RWPE1 (cell line): ENCODE measurements around the gene RRM2.

Experiments used
- CTCF ChIA-PET: fragments of 350-600 bp; sonication (Branson Sonifier 250); formaldehyde crosslinking; extraction: SDS; loops from one replicate; lab custom pipeline; 2021; lab: Yijun Ruan, JAX
- POLR2A ChIA-PET: fragments of 400-600 bp; formaldehyde crosslinking; extraction: SDS; loops from one replicate; lab custom pipeline; 2020; ENCODE audit warnings: antibody characterized with exemption; ENCODE audit not compliant: low non-redundant PET; lab: Yijun Ruan, JAX
- DNase-seq: peaks from one replicate; pipeline ENCODE4 v3.0.0; 2012; ENCODE audit warnings: low spot score
- H3K27ac ChIP-seq: fragments of 450-650 bp; 2 replicates; pipeline ENCODE4 v1.5.1; 2017
- TF ChIP-seq, protein P1 (sequence below): fragments of 450-650 bp; conservative IDR thresholded peaks from 2 replicates; pipeline ENCODE4 v1.5.1; 2017; ENCODE audit warnings: low read depth, mild to moderate bottlenecking

Gene RRM2

DNA sequence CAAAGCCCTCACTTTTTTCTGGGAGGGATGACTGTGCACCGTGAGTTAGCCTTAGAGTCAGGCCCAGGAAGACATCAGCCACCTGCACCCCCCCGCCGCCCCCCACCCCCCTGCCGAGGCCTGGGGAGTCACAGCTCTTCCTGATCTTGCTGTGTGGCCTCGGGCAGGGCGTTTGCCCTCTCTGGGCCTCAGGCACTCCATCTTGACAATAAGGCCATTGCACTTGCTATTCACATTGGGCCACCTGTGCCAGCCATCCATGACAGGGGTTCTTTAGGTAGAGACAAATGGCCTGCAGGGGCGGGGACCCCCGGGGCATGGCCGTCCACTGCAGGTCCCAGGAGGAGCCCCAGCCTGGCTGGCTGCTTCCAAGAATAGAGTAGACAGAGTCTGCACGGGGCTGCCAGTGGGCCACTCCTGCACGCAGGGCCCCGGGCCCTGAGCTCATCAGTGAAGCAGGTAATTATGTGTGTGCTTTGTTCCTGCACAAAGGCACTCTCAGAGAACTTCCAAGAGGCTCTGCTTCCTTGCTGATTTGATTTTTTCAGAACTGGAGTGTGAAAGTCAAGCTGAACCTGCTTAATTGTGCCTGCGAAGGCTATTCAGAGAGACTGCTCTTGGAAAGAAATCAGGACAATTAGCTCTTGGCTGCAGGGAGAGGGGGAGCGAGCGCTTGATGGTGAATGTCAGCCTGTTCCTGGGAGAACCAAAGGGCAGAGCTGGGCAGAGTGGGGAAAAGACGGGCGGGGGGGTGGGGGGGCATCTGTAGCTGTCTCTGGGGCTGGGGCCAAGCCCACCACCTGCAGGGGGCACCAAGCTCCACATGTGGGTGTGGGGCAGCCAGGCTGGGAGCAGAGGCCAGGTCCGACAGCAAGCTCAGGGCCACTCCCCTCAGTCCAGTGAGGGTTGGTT is 40.3 kb downstream of the RRM2 start:
- H3K27ac ChIP-seq, result no peak overlapping the region
- POLR2A ChIA-PET, result no interaction called here
- CTCF ChIA-PET, result no interaction called here
- TF ChIP-seq, protein P1, sequence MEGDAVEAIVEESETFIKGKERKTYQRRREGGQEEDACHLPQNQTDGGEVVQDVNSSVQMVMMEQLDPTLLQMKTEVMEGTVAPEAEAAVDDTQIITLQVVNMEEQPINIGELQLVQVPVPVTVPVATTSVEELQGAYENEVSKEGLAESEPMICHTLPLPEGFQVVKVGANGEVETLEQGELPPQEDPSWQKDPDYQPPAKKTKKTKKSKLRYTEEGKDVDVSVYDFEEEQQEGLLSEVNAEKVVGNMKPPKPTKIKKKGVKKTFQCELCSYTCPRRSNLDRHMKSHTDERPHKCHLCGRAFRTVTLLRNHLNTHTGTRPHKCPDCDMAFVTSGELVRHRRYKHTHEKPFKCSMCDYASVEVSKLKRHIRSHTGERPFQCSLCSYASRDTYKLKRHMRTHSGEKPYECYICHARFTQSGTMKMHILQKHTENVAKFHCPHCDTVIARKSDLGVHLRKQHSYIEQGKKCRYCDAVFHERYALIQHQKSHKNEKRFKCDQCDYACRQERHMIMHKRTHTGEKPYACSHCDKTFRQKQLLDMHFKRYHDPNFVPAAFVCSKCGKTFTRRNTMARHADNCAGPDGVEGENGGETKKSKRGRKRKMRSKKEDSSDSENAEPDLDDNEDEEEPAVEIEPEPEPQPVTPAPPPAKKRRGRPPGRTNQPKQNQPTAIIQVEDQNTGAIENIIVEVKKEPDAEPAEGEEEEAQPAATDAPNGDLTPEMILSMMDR, result no peak
- DNase-seq, result no peak

DNA sequence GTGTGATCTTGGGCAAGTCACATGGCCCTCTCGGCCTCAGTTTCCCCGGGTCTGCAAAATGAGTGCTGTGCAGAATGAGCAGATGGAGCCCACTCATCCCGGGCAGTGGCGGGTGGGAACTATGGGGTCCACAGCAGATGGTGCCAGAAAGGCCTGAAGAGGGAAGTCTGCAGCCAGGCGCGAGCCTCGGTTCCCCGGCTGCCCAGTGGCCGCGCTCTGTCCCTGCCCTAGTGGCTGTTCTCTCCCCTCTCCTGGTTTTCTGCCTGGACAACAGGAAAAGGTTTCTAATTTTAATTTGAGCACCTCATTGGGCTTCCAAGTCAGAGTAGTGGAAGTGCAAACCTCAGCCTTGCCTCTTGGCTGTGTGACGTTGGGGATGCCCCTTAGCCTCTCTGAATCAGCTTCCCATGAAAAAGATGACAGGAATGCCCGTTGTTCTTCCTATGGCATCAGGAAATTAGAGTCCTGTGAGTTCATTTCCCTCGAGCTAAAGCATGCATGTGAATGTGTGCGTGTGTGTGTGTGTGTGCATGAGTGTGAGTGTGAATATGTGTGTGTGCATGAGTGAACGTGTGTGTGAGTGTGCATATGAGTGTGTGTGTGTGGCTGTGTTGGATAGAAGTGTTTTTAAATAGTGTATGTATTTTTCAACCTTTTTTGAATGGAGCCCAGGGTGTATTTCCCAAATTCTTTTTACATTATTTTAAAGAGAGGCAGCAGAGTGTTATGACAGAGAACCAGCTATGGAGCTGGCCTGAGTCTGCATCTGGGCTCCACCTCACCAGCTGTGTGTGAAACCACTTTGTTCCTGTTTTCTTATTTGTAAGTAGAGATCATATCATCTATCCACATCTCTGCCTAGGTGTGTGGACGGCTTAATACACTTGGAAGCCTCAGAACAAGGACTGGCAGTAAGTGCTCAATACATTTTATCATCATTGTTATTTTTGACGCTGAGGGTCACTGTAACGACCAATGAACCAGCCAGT is 41.3 kb downstream of the RRM2 start:
- TF ChIP-seq, protein P1, result no peak
- no peak overlapping the region for H3K27ac ChIP-seq
- ChIA-PET POLR2A (no interaction called here), CTCF (no interaction called here)
- DNase-seq, result no peak

- CTCF ChIA-PET, result no interaction called here
Measured at GRCh38 chr2:10164601-10165000, 42.1 kb downstream of the RRM2 start.

DNA sequence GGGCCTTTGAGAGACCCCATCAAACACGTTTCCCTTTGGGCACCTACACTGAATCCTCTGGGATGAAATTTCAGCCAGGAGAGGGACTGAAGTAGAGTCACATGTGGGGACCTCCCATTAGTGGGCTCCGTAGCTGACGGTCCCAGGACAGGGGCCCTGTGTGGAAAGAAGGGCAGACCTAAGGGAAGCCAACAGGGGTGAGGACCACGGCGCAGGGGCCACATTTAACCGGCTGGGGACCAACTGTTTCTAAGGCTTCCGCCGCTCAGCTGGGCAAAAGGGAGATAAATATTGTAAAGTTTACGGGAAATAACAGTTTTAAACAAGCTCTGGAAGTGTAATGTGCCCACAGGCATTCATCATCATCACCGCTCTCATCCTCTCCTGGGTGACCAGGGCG is 42.7 kb downstream of the RRM2 start:
- ChIA-PET POLR2A (no interaction called here), CTCF (interaction anchor here (1.4 kb wide), 1 partner anchor 93 kb away, joined by 4 read pairs; no protein-coding TSS in a partner anchor)
- no peak for DNase-seq
- H3K27ac ChIP-seq, result no peak overlapping the region
- TF ChIP-seq, protein P1, result no peak

More at GRCh38 chr2:10164601-10165000, 42.1 kb downstream of the RRM2 start:
- H3K27ac ChIP-seq, result no peak overlapping the region
- POLR2A ChIA-PET, result no interaction called here
- no peak for DNase-seq
- TF ChIP-seq, protein P1, result no peak

GRCh38 chr2:10165861-10166675 is 43.5 kb downstream of the RRM2 start:
- ChIA-PET CTCF (interaction anchor here (1.4 kb wide), 1 partner anchor 94 kb away, joined by 4 read pairs; no protein-coding TSS in a partner anchor), POLR2A (no interaction called here)
- TF ChIP-seq, protein P1, result no peak
- no peak overlapping the region for H3K27ac ChIP-seq
- DNase-seq, result no peak
